Keratinocyte (primary cell): Measurements from ENCODE around the gene ACOXL. TPM values are rescaled to one million over a fixed set of nuclear protein-coding genes. Genes with fewer than 3 reads are reported as not detected.

ENCODE experiments used
- DNase-seq: peaks from one replicate; pipeline ENCODE4 v3.0.0-alpha.2; 2011; ENCODE audit warnings: low read depth, missing footprints, low spot score
- FAIRE-seq: peaks from 2 replicates; lab custom pipeline; 2011; peaks lifted over from hg19 to GRCh38; lab: Jason Lieb, UNC
- H2AFZ ChIP-seq: 2 replicates; pipeline ENCODE4 v1.6.0; 2012; ENCODE audit warnings: low read length, control low read depth, inconsistent platforms; ENCODE audit not compliant: control insufficient read depth
- H3K27ac ChIP-seq: 2 replicates; pipeline ENCODE4 v1.5.1; 2011; ENCODE audit warnings: low read length; ENCODE audit not compliant: control insufficient read depth, insufficient read depth
- H3K27me3 ChIP-seq: 3 replicates; pipeline ENCODE4 v1.6.0; 2011; ENCODE audit warnings: low read length; ENCODE audit not compliant: control insufficient read depth, insufficient read depth; ENCODE audit errors: extremely low read depth
- H3K36me3 ChIP-seq, 2 experiments: 2 replicates in 1 of 2; 3 replicates in 1 of 2; pipeline ENCODE4 v1.5.1; 2011; ENCODE audit warnings: low read length in 2 of 2, mild to moderate bottlenecking in 1 of 2; ENCODE audit not compliant: control insufficient read depth in 2 of 2, insufficient read depth in 2 of 2; ENCODE audit errors: extremely low read depth in 1 of 2
- H3K4me1 ChIP-seq: 3 replicates; pipeline ENCODE4 v1.5.1; 2011; ENCODE audit warnings: low read length; ENCODE audit not compliant: control insufficient read depth, insufficient read depth; ENCODE audit errors: extremely low read depth
- H3K4me2 ChIP-seq: 3 replicates; pipeline ENCODE4 v1.6.0; 2011; ENCODE audit warnings: low read depth, low read length; ENCODE audit not compliant: control insufficient read depth, insufficient read depth; ENCODE audit errors: extremely low read depth
- H3K4me3 ChIP-seq, 3 experiments: fragments of 200-600 bp in 1 of 3; sonication (generic) in 1 of 3; 2 replicates in 2 of 3; 3 replicates in 1 of 3; pipeline ENCODE4 v1.5.1; 2011 to 2016; ENCODE audit warnings: low read length in 3 of 3, mild to moderate bottlenecking in 3 of 3, control low read depth in 2 of 3, inconsistent platforms in 1 of 3, low read depth in 1 of 3, mixed read lengths in 1 of 3, mixed run types in 1 of 3, moderate library complexity in 1 of 3; ENCODE audit not compliant: control insufficient read depth in 2 of 3, insufficient read depth in 2 of 3; ENCODE audit errors: extremely low read depth in 1 of 3
- H3K79me2 ChIP-seq: 2 replicates; pipeline ENCODE4 v1.6.0; 2012; ENCODE audit warnings: low read length; ENCODE audit not compliant: control insufficient read depth, insufficient read depth
- H3K9ac ChIP-seq: 3 replicates; pipeline ENCODE4 v1.6.0; 2011; ENCODE audit warnings: low read length; ENCODE audit not compliant: control insufficient read depth, insufficient read depth; ENCODE audit errors: extremely low read depth
- H3K9me1 ChIP-seq: 3 replicates; pipeline ENCODE4 v1.6.0; 2011; ENCODE audit warnings: low read length; ENCODE audit not compliant: control insufficient read depth, insufficient read depth; ENCODE audit errors: extremely low read depth
- H3K9me3 ChIP-seq: 2 replicates; pipeline ENCODE4 v1.5.1; 2012; ENCODE audit warnings: low read depth, low read length; ENCODE audit not compliant: control insufficient read depth
- H4K20me1 ChIP-seq: 3 replicates; pipeline ENCODE4 v1.6.0; 2011; ENCODE audit warnings: low read length; ENCODE audit not compliant: control insufficient read depth, insufficient read depth; ENCODE audit errors: extremely low read depth
- EZH2 ChIP-seq: IDR thresholded peaks from one replicate; pipeline ENCODE4 v1.6.1; 2012; ENCODE audit warnings: inconsistent platforms, mild to moderate bottlenecking, low read length, moderate library complexity
- dilution Hi-C: fragments of 300-500 bp; cut with MboI; formaldehyde crosslinking; loops from one replicate; pipeline ENCODE4 v1.7.0; 2020; ENCODE audit warnings: low sequenced_read_pairs; ENCODE audit not compliant: extremely low pct_ligation_motif_present
- polyA plus RNA-seq, 5 experiments: library from polyadenylated mRNA; depleted of rRNA in 3 of 5; stranded (reverse) in 3 of 5; stranded (forward) in 1 of 5; unstranded in 1 of 5; fragments of >200 nt; gene quantifications; 1 replicate in 1 of 5; 2 replicates in 3 of 5; 3 replicates in 1 of 5; pipeline versions ENCODE4 v1.2.1 to v1.2.3, GENCODE V29; 2011 to 2012; ENCODE audit warnings: missing spikeins in 2 of 5, low read depth in 1 of 5, low replicate concordance in 1 of 5
- TF ChIP-seq, protein P1 (sequence below), 3 experiments: IDR thresholded peaks in 1 of 3; conservative IDR thresholded peaks in 1 of 3; optimal IDR thresholded peaks in 1 of 3; 2 replicates in 2 of 3; 3 replicates in 1 of 3; pipeline versions ENCODE3 to v1.5.1; 2011; ENCODE audit warnings: low read length in 3 of 3, mild to moderate bottlenecking in 3 of 3, moderate library complexity in 2 of 3, control low read depth in 1 of 3, inconsistent platforms in 1 of 3; ENCODE audit not compliant: insufficient read depth in 2 of 3; ENCODE audit errors: extremely low read depth in 1 of 3

ACOXL gene
- polyA plus RNA-seq, 1 donor (not counting 4 experiments of a cell fraction or from before 2014, with no cell fraction given), result 0.04 TPM

DNA sequence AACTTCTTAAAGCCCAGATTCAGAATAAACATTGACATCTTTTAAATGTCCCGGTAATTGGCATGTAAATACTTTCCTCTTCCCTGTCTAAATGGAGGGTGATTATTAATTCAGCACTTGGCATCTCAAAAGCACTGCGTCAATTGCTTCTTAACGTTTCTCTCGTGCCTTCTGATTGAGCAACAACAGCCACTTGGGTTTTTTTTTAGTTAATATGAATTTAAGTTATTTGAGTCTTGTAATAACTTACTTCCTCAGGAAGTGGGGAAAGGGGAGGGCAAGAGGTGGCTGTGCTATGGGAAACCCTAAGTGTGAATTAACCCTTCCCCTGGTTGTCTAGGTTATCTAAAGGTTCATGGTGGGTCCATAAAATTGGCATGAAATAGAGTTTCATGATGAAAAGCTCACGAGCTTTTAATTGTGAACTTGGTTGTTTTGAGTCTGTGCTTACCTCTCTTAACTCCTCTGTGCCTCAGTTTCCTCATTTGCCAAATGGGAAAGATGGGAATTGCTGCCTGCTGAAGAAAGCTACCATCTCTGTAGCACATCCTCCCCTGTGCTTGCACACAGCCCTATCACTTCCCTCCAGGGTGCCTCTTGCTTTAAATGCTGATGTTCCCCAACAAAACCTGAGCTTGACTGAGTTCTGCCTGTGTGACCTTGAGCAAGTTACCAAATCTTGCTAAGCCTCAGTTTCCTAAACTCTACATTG is 262.0 kb downstream of the ACOXL start:
- Histone ChIP-seq H4K20me1 (no peaks in the 10 kb centered on the region), H3K4me3 (no peak overlapping the region), H3K9me3 (no peaks in the 10 kb centered on the region), H3K4me1 (no peaks in the 10 kb centered on the region), H3K27ac (no peak overlapping the region), H3K27me3 (peaks cover 37% of the 10 kb centered on the region), H3K9ac (no peak overlapping the region), H3K4me2 (no peak overlapping the region), H3K36me3 (no peaks in the 10 kb centered on the region), H3K9me1 (no peaks in the 10 kb centered on the region), H3K79me2 (no peaks in the 10 kb centered on the region), H2AFZ (no peak overlapping the region)
- dilution Hi-C loops, result no loop called here
- no peak for TF ChIP-seq EZH2
- TF ChIP-seq, protein P1, sequence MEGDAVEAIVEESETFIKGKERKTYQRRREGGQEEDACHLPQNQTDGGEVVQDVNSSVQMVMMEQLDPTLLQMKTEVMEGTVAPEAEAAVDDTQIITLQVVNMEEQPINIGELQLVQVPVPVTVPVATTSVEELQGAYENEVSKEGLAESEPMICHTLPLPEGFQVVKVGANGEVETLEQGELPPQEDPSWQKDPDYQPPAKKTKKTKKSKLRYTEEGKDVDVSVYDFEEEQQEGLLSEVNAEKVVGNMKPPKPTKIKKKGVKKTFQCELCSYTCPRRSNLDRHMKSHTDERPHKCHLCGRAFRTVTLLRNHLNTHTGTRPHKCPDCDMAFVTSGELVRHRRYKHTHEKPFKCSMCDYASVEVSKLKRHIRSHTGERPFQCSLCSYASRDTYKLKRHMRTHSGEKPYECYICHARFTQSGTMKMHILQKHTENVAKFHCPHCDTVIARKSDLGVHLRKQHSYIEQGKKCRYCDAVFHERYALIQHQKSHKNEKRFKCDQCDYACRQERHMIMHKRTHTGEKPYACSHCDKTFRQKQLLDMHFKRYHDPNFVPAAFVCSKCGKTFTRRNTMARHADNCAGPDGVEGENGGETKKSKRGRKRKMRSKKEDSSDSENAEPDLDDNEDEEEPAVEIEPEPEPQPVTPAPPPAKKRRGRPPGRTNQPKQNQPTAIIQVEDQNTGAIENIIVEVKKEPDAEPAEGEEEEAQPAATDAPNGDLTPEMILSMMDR (optimal IDR thresholded peaks at IDR 0.05 in 1 of 3, IDR thresholded peaks at IDR 0.05 in 1 of 3, conservative IDR thresholded peaks at IDR 0.05 in 1 of 3; ENCODE audit: extremely low read depth in 1 of 3, insufficient read depth in 2 of 3, low read length in 3 of 3), result no peak
- FAIRE-seq (no peak), DNase-seq (no peak)

DNA sequence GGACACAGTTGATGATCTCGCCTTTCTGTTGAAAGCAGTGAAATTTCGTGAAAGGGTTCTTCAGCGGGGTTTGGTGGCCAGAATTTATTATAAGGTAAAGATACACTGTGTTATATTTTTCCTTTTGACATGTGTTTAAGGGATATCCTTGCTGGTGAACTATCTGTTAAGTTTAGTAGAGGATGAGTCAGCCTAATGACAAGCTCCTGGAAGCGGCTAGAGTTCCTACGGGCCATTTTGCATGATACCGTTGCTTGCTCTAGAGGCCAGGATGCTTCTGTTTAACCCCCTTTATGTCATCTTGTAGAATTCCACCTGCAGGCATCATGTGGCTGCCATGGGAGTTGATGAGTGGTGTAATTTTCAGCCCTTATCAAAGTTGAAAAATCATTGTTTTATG is 263.5 kb downstream of the ACOXL start:
- H3K9me1 ChIP-seq, result no peaks in the 10 kb centered on the region
- TF ChIP-seq, protein P1 (optimal IDR thresholded peaks at IDR 0.05 in 1 of 3, IDR thresholded peaks at IDR 0.05 in 1 of 3, conservative IDR thresholded peaks at IDR 0.05 in 1 of 3; ENCODE audit: extremely low read depth in 1 of 3, insufficient read depth in 2 of 3, low read length in 3 of 3), result no peak
- no peaks in the 10 kb centered on the region for H3K79me2 ChIP-seq
- no peak overlapping the region for H2AFZ ChIP-seq
- H3K9me3 ChIP-seq, result no peaks in the 10 kb centered on the region
- H3K27me3 ChIP-seq, result peaks cover 37% of the 10 kb centered on the region
- DNase-seq (no peak), FAIRE-seq (no peak)
- no peak overlapping the region for H3K9ac ChIP-seq
- H4K20me1 ChIP-seq, result no peaks in the 10 kb centered on the region
- H3K27ac ChIP-seq, result no peak overlapping the region
- dilution Hi-C loops, result no loop called here
- H3K4me1 ChIP-seq, result no peaks in the 10 kb centered on the region
- no peaks in the 10 kb centered on the region for H3K36me3 ChIP-seq
- no peak overlapping the region for H3K4me2 ChIP-seq
- H3K4me3 ChIP-seq, result no peak overlapping the region
